ENCODE data around the gene DDC.

- TF ChIP-seq, protein P1, sequence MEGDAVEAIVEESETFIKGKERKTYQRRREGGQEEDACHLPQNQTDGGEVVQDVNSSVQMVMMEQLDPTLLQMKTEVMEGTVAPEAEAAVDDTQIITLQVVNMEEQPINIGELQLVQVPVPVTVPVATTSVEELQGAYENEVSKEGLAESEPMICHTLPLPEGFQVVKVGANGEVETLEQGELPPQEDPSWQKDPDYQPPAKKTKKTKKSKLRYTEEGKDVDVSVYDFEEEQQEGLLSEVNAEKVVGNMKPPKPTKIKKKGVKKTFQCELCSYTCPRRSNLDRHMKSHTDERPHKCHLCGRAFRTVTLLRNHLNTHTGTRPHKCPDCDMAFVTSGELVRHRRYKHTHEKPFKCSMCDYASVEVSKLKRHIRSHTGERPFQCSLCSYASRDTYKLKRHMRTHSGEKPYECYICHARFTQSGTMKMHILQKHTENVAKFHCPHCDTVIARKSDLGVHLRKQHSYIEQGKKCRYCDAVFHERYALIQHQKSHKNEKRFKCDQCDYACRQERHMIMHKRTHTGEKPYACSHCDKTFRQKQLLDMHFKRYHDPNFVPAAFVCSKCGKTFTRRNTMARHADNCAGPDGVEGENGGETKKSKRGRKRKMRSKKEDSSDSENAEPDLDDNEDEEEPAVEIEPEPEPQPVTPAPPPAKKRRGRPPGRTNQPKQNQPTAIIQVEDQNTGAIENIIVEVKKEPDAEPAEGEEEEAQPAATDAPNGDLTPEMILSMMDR (optimal IDR thresholded peaks at IDR 0.05 in 1 of 3, IDR thresholded peaks at IDR 0.05 in 1 of 3, conservative IDR thresholded peaks at IDR 0.05 in 1 of 3; ENCODE audit: extremely low read depth in 1 of 3, insufficient read depth in 2 of 3, low read length in 3 of 3), result no peak
- TF ChIP-seq EZH2 (IDR thresholded peaks at IDR 0.05; ENCODE audit: low read length), result no peak
These were observed 9.5 kb downstream of the DDC start for GRCh38 chr7:50555594-50556140.

Measured in keratinocyte (primary cell).